ENCODE measurements around the gene TLE1.

DNA sequence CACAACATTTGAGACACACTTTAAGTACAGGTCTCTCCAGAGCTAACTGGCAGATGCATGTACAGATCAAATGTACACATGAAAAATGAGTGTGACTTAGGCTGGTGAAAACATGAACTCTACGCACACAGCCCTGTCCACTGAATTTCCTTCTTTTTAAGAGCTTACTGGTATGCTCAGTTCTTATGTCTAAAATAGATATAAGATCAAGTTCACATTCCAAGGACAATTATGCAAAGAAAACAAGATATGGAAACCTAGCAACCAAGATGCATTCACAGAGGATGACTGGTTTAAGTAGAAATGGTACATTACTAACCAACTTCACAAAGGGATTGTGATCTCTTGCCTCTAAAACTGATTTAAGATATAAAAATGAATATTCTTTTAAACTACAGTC is 56.7 kb downstream of the TLE1 start:
- TF ChIP-seq POLR2AphosphoS5 (IDR thresholded peaks at IDR 0.05; ENCODE audit: low read depth, low read length) (no peak), SIN3A (IDR thresholded peaks at IDR 0.05; ENCODE audit: borderline replicate concordance, insufficient read depth, low read length) (no peak), TAF1 (IDR thresholded peaks at IDR 0.05; ENCODE audit: borderline replicate concordance, insufficient read depth, low read length) (no peak), FOXP2 (optimal IDR thresholded peaks at IDR 0.05; ENCODE audit: borderline replicate concordance, extremely low read depth, extremely low read length, insufficient read depth) (no peak)
- TF ChIP-seq, protein P1, sequence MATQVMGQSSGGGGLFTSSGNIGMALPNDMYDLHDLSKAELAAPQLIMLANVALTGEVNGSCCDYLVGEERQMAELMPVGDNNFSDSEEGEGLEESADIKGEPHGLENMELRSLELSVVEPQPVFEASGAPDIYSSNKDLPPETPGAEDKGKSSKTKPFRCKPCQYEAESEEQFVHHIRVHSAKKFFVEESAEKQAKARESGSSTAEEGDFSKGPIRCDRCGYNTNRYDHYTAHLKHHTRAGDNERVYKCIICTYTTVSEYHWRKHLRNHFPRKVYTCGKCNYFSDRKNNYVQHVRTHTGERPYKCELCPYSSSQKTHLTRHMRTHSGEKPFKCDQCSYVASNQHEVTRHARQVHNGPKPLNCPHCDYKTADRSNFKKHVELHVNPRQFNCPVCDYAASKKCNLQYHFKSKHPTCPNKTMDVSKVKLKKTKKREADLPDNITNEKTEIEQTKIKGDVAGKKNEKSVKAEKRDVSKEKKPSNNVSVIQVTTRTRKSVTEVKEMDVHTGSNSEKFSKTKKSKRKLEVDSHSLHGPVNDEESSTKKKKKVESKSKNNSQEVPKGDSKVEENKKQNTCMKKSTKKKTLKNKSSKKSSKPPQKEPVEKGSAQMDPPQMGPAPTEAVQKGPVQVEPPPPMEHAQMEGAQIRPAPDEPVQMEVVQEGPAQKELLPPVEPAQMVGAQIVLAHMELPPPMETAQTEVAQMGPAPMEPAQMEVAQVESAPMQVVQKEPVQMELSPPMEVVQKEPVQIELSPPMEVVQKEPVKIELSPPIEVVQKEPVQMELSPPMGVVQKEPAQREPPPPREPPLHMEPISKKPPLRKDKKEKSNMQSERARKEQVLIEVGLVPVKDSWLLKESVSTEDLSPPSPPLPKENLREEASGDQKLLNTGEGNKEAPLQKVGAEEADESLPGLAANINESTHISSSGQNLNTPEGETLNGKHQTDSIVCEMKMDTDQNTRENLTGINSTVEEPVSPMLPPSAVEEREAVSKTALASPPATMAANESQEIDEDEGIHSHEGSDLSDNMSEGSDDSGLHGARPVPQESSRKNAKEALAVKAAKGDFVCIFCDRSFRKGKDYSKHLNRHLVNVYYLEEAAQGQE (IDR thresholded peaks at IDR 0.05; ENCODE audit: insufficient read depth in 1 of 2, low read depth in 2 of 2, low read length in 2 of 2) = no peak

Measured in PFSK-1 (cell line).